Astrocyte of the cerebellum (primary cell): ENCODE measurements around the gene NOL11.
"Not testable (repeated sequence)": the region's sequence is repeated elsewhere in the genome, so short reads cannot be mapped to it uniquely, and the experiment has no call there.

Experiments used
- DNase-seq: peaks from one replicate; pipeline ENCODE4 v3.0.0-alpha.2; 2011; ENCODE audit warnings: low read depth
- H3K4me3 ChIP-seq: 2 replicates; pipeline ENCODE4 v1.5.1; 2011; ENCODE audit warnings: mild to moderate bottlenecking, low read depth, low read length, moderate library complexity
- in situ Hi-C: cut with HindIII; loops from 2 replicates; pipeline ENCODE4 v1.10.0; 2017; ENCODE audit warnings: low sequenced_read_pairs
- TF ChIP-seq, protein P1 (sequence below): IDR thresholded peaks from 2 replicates; pipeline ENCODE4 v1.5.1; 2012; ENCODE audit warnings: low read length, low read depth, moderate library complexity, mild to moderate bottlenecking; ENCODE audit errors: missing control alignments

The NOL11 gene

DNA sequence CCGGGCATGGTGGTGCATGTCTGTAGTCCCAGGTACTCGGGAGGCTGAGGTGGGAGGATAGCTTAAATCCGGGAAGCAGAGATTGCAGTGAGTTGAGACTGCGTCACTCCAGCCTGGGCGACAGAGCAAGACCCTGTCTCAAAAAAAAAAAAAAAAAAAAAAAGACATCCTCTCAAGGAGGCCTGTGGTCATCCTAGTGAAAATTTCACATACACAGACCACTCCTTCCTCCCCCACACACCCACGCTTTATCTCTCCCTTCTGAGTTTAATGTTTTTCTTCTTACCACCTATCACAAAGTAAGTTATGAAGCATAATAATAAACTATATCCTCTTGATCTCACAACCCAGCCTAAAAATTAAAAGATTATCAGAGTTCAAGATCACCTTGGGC, 1.3 kb upstream of the NOL11 start:
- in situ Hi-C loops: no loop called here
- TF ChIP-seq, protein P1, sequence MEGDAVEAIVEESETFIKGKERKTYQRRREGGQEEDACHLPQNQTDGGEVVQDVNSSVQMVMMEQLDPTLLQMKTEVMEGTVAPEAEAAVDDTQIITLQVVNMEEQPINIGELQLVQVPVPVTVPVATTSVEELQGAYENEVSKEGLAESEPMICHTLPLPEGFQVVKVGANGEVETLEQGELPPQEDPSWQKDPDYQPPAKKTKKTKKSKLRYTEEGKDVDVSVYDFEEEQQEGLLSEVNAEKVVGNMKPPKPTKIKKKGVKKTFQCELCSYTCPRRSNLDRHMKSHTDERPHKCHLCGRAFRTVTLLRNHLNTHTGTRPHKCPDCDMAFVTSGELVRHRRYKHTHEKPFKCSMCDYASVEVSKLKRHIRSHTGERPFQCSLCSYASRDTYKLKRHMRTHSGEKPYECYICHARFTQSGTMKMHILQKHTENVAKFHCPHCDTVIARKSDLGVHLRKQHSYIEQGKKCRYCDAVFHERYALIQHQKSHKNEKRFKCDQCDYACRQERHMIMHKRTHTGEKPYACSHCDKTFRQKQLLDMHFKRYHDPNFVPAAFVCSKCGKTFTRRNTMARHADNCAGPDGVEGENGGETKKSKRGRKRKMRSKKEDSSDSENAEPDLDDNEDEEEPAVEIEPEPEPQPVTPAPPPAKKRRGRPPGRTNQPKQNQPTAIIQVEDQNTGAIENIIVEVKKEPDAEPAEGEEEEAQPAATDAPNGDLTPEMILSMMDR: no peak
- no peak for DNase-seq
- H3K4me3 ChIP-seq: no peak overlapping the region

GRCh38 chr17:67717192-67717623, 528 bp upstream of the NOL11 start:
- in situ Hi-C loops: no loop called here
- no peak for DNase-seq
- TF ChIP-seq, protein P1: no peak

DNA sequence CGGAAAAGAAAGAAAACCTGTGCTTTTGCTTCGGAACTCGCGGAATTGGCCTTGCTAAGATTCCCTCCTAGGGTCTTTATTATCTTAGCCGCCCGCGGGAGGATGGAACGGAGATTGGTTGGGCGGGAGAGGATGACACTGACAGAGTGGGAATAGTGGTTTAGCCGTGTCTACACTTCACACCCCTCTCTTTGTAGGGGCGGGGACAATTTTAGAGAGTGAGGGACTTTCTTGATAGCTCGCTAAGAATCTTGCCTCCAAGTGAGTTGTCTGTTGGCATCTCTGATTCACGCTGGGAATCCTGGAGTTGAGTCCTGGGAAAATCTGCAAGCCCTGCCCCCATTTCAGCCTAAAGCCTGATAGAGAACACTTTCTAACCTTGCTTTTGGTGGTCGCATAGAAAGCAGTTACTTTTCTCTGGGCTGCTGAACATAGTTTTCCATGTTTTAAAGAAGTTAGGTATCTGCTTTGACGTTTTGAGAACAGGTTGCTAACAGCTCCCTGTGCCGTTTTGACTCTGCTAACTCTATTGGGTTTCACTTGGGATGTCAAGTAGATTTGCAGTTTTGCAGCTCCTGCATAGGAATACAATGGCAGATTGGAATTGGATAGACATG, 697 bp downstream of the NOL11 start:
- TF ChIP-seq, protein P1: no peak
- in situ Hi-C loops: no loop called here
- peak overlapping the region; percentile 75 for H3K4me3 ChIP-seq
- no peak for DNase-seq

More at GRCh38 chr17:67717192-67717623, 528 bp upstream of the NOL11 start:
- peak overlapping the region; percentile 75 for H3K4me3 ChIP-seq

- in situ Hi-C loops: no loop called here
- TF ChIP-seq, protein P1: no peak
Measured at GRCh38 chr17:67725373-67725791, 7.6 kb downstream of the NOL11 start.

GRCh38 chr17:67725807-67726206, 8.1 kb downstream of the NOL11 start:
- TF ChIP-seq, protein P1: no peak
- H3K4me3 ChIP-seq: no peak overlapping the region
- in situ Hi-C loops: no loop called here
- DNase-seq: no peak

More at GRCh38 chr17:67725373-67725791, 7.6 kb downstream of the NOL11 start:
- no peak overlapping the region for H3K4me3 ChIP-seq
- DNase-seq: no peak

DNA sequence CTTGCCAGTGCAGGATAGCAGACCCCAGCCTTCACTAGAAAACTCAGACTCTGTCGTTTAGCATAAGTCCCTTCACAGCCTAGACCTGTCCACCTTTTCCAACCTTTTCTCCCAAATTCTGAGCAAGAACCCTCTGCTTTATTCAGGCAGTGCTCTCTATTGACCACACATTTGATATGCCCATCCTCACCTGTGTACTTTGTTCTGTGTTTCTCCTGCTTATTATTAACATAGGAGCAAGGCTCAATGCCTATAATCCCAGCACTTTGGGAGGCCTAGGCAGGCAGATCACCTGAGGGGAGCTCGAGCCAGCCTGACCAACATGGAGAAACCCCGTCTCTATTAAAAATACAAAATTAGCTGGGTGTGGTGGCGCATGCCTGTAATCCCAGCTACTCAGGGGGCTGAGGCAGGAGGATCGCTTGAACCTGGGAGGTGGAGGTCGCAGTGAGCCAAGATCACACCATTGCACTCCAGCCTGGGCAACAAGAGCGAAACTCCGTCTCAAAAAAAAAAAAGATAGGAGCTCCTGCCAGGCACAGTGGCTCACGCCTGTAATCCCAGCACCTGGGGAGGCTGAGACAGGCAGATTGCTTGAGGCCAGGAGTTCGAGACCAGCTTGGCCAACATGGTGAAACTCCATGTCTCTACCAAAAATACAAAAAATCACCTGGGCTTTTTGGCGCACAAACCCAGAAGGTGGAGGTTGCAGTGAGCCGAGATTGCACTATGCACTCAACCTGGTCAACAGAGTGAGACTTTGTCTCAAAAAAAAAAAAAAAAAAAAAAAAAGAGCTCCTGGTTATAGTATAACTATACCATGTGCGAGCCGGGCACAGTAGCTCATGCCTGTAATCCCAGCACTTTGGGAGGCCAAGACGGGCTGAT, 9.7 kb downstream of the NOL11 start:
- DNase-seq, in situ Hi-C loops, H3K4me3 ChIP-seq: not testable (repeated sequence)

GRCh38 chr17:67729903-67730302, 12.2 kb downstream of the NOL11 start:
- TF ChIP-seq, protein P1: no peak
- in situ Hi-C loops: loop anchor here (10.0 kb wide), 1 partner anchor 135 kb away; no protein-coding TSS in a partner anchor
- no peak for DNase-seq
- H3K4me3 ChIP-seq: no peak overlapping the region
